Fibroblast of skin of right biceps (primary cell): ENCODE measurements around the gene LINGO3.

Experiments
- DNase-seq: peaks from one replicate; pipeline ENCODE4 v3.0.0-alpha.2; 2013

LINGO3 gene

DNA sequence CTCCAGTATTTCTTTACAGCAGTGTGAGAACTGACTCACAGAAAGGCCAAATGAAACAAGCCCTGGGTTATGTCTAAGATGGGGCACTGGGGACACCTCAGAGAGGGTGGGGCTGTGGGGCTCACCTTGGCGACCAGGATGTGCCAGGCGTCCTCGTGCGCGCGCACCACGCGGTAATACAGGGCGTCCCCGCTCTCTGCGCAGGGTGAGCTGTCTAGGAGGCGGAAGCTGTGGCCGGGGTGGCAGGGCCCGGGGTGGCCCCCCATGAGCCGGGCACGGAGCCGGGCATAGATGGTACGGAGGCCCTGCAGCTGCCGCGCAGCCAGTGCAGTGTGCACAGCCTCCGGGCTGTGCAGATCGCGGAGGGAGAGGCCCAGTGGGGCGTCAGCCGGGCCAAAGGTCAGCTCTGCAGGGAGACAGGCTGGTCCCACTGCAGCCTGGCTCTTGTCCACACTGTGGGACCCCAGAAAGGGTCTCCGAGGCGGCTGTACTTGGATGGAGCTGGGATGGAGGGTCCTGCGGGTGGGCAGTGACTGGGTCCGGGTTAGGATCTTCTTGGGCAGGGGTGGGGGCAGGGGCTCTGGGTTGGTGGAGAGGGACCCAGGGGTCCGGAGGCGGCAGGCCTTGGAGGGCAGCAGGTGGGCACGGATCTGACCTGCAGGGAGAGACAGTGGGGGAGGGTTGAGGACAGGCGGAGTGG, 29.3 kb downstream of the LINGO3 start:
- no peak for DNase-seq

DNA sequence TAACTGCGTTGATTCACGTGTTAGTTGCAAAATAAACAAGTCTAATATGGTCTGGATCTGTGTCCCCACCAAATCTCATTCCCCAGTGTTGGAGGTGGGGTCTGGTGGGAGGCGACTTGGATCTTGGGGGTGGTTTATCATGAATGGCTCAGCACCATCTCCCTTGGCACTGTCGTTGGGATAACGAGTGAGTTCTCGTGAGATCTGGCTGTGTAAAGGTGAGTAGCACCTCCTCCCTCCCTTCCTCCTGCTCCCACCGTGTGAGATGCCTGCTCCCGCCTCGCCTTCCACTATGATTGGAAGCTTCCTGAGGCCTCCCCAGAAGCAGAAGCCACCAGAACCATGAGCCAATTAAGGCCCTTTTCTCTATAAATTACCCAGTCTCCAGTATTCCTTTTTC, 30.8 kb downstream of the LINGO3 start:
- DNase-seq = no peak

DNA sequence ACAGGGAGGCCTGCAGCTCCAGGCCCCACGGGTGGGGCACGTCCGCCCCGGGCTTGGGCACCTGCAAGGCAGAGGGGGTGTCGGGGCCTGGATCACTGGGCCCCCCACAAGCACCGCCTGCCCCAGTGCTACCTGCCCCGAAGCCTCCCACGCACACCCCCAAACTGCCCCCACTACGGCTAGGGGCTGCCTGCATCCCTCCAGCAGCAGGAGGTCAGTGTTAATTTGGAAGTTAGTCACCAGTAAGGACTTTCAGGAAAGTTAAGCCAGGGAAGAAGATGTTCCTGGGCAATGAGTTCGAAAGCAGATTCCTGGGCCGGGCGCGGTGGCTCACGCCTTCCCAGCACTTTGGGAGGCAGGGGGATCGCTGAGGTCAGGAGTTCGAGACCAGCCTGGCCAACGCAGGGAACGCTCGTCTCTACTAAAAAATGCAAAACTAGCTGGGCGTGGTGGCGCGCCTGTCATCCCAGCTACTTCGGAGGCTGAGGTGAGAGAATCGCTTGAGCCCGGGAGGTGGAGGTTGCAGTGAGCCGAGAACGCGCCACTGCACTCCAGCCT, 31.4 kb downstream of the LINGO3 start:
- no peak for DNase-seq

DNA sequence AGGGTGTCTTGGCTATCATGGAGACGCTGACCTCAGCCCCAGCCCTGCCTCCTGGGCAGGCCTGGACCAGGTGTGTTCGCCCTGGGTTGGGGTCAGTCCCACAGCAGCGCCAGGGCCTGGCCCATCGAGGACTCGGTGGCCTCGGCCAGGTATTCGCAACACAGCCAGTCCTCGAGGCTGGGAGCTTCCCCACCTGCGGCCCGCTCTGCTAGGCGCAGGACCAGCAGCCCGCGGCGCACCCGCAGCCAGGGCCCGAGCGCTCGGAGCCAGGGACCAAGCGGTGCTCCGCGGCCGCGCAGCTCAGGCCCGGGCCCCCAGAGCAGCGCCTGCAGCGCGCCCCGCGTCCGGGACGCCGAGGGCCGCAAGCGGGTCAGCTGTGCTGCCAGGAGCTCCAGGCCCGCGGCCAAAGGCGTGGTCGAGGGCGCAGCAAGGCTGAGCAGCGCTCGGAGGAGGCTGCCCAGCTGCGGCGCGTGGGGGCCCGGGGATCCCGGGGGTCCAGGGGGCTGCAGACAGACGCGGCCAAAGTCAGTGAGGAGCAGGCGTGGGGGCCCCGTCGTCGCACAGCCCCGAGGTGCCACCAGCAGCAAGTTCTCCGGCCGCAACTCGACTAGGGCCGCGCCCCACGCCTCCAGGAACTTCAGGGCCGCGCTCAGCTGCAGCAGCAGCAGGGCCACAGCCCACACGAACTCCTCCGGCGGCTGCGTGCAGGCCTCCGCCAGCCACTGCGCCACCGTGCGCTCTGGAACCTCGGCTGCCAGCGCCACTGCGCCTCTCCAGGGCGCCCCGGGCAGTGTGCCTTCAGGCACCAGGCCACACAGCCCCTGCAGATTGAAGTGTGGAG, 32.1 kb downstream of the LINGO3 start:
- DNase-seq = no peak

DNA sequence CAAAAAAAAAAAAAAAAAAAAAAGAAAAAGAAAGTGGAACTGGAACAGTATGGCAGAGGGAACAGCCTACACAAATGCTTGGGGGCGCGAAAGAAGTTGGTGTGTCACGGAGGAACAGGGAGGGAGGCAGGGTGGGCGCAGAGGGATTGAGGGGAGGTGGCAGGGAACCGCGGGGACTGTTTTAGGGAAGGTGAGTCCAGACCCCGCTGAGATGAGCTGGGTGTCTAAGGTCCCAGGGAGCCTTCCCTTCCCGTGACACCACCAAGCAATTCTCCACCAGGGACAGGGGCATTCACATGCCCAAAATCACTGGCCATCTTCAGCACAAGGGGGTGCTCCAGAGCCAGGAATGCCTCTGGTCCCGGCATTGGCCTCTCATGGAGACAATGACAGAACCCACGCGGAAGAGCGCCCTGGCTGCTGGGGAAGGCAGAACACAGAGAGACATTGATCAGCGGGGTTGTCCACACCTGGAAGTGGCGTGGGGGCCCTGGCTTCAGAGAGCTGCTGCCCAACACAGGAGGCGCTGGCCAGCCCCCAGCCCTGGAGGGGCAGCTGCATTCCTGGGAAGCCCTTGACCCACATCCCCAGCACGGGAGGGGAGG, 32.9 kb downstream of the LINGO3 start:
- peak; percentile 73 for DNase-seq

DNA sequence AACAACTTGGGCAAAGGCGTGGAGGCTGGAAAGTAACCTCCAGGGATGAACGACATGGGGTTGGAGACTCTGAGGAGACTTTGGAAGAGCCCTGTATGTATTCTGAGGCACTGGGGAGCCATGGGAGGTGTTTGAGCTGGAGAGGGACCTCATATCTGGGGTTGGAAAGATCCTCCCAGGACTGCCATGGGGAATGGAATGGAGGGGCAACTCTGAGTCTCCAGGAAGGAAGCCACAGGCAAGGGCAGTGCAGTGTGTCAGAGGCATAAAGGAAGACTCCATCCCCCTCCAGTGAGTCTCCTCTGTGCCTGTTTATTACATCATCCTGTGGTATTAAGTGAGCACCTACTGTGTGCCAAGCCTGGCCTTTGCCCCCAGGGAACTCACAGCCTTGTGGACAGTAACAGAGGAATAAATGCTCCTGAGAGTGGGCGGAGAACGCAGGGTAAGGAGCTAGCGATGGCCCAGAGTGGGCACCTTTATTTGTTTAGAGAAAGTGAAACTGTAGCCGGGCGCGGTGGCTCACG, 33.7 kb downstream of the LINGO3 start:
- DNase-seq = no peak

DNA sequence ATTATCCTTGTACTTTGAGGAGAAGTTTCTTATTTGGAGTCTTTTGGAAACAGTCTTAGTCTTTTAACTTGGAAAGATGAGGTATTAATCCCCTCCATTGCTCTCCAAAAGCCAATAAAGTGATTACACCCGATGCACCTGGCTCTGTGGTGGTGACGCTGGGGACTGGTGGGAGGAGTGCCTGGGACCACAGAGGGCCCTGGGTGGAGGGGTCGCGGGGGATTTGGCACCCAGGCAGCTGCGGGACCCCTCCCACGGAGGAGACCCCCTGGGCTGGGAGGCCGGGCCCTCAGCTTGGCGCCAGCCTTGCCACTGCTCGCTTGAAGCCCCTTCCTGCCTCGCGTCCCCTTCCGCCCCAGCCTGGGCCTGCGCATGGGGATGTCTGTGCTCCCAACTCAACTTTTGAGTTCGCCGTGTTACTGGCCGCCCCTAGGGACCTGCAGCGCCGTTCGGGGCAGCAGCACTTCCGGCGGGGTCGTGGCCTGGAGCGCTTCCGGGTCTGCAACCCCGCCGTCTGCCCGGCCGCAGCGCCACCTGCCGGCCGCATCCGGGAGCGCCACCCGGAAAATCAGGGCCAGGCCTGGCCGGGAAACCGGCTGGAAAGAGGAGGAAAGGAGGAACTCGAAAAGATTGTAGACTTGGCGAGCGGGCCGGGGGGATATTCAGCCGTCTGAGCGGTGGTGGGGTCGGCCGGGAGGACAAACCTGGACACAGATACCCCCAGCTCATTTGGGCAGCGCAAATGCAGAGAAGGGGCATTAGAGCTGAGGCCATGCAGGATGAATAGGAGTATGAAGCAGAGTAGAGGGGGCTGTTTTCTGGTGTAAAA, 34.4 kb downstream of the LINGO3 start:
- DNase-seq = peak; percentile 80

DNA sequence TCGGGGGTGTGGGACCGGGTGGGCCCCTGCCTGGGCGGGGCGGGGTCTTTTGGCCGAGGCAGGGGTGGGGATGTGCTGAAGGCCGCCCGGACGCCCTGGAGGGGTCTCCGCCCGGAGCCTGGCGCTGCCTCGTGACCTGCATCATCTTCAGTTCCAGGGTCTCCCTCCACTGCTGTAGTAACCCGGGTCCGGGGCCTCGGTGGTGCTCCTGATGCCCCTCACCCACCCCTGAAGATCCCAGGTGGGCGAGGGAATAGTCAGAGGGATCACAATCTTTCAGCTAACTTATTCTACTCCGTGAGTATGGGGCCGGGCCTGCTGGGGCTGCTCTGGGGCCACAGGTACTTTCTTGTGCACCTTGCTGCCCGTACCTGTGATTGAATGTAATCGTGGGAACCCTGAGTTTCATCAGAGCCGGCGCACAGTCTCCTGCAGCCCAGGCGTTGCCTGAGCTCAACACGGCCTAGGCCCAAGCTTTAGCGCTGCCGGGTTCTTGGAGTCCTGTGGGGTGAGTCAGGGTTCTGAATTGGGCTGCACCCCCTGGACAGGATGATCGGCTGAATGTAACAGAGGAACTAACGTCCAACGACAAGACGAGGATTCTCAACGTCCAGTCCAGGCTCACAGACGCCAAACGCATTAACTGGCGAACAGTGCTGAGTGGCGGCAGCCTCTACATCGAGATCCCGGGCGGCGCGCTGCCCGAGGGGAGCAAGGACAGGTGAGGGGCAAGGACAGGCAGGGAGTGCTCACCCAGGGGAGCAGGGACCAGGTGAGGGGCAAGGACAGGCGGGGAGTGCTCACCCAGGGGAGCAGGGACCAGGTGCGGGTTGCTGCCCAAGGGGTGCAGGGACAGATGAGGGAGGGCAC, 36.5 kb downstream of the LINGO3 start:
- DNase-seq = peak; percentile 87

DNA sequence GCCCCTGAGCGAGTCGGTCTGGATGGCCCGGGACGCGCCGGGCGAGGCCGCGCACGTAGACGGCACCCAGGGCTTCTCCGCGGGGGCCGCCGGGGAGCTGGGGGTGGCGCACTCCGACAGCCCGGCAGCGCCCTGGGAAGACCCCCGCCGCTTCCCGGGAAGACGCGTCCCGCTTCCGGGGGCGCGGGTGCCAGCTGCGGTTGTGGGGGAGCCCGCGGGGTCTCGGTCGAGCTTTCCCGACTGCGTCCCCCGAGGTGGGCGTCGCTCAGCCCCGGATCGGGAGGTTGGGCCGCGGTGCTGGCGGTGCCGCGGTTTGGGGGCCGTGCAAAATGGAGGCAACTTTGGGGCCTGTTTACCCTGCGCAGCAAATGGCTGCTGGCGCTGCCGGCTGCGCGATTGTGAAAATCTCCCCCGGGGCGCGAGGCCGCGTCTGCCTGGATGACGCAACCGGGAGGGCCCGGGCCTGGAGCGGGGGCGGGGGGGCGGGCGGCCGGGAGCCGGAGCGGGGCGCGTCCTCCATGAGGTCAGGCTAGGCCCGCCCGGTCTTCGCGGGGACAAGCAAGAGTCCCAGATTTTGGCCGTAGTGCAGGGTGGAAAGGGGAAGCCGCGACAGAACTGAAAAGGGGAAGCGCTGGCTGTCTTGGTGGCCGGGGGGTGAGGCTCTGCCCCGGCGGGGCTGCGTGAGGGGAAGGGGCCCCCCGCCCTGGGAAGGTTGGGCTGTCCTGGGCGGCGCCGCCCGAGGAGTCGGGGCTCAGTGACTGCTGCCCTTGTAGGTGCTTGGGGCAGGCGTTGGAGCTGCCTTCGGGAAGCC, 37.3 kb downstream of the LINGO3 start:
- DNase-seq = peak; percentile 86

DNA sequence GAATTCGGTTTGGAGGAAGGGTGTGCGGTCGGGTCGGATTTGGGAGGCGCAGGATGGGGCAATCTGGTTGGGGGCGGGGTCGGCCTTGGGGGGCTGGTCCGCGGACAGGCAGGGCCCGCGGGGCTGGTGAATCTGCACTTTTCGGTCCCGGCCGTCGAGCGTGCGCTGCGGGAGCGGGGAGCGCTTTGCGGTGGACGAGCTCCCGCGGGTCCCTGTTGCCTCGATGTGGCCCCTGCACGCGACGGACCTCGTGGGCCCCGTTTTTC, 37.9 kb downstream of the LINGO3 start:
- DNase-seq = no peak

DNA sequence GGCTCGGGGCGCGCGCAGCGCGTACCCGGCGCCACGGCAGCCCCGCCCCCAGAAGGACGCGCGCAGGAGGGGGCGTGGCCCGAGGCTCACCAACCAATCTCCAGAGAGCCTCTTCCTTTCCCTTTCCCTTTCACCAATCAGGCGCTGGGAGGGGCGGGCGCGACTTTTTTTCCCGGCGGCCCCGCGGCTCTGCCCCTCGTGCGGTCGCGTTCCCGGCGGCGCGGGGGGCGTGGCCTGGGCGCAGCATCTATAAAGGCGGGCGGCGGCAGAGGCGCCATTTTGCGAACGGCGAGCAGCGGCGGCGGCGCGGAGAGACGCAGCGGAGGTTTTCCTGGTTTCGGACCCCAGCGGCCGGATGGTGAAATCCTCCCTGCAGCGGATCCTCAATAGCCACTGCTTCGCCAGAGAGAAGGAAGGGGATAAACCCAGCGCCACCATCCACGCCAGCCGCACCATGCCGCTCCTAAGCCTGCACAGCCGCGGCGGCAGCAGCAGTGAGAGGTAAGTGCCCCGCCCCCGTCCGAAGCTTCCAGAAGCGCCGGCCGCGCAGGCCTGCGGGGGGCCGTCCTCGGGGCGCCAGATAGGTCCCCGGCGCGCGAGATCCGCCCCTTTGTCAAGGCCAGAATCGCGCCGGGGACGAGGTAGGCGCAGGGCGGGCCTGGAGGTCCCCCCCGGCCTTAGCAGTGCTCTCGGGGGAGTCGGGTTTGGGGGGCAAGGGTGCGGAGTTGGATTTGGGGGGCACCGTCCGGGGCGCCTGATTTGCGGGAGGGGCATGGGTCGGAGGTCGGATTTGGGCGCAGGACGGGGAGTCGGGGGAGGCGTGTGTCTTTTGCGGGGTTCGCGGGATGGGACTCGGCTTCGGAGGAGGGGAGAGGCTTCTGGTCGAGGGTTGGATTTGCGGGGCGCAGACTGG, 38.5 kb downstream of the LINGO3 start:
- DNase-seq = peak; percentile 97

DNA sequence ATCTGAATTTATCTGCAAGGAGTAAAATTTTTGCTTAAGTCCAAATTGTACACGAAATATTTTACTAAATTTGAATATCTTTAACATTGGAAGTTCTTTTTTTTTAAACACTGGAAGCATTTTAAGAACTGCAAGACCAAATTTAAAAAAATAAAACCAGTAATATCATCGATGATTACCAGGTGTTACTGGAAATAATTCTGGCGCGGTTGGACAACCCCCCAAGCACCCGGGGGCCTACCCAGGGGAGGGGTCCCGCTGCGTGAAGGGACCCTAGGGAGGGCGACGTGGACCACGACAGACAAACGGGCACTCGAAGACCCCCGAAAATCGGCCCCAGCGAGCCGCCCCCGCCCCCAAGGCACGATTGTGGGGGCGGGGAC, 39.1 kb downstream of the LINGO3 start:
- no peak for DNase-seq

DNA sequence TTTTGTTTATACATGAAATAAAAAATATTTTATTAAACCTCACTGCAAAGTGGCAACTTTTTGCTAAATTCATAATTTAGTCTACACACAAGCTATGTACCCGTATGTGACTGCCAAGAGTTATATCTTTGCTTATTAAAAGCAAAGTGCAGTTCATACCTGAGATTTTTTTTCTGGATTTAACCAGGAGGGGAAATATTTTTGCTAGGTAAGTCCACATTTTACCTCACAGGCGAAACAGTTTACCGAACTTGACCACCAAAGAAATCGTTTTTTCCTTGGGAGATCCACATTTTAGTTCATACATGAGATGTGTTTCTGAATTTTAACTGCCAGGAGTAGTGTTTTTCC, 39.5 kb downstream of the LINGO3 start:
- no peak for DNase-seq

DNA sequence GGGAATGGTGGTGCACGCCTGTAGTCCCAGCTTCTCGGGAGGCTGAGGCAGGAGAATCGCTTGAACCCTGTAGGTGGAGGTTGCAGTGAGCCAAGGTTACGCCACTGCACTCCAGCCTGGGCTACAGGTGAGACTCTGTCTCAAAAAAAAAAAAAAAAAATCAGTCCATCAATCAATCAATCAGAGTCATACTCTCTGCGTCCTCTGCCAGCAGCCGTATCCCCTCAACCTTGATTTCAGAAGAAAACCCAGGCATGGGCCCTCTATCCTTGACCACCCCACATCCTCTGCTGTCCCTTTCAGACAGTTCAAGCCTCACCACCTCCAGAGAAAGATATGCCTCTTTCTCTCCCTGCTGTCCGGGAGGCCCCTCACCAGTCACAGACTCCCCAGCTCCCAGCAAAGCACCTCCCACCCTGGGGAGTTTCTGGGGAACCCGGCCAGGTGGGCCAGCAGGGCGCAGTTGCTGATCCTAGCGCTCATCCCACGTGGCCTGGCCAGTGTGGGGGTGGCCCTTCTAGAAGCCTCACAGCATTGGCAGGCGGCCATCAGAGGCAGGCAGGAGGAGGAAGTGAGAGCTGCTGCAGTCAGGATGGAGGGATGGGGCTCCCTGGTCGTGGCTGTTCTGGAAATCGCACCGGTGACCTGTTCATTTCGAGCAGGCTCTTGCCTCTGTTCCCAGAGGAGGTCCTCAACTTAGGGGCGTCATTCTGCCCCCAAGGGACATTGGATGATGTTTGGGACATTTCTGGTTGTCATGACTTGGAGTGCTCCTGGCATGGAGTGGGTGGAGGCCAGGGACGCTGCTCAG, 41.6 kb downstream of the LINGO3 start:
- DNase-seq = peak; percentile 84

DNA sequence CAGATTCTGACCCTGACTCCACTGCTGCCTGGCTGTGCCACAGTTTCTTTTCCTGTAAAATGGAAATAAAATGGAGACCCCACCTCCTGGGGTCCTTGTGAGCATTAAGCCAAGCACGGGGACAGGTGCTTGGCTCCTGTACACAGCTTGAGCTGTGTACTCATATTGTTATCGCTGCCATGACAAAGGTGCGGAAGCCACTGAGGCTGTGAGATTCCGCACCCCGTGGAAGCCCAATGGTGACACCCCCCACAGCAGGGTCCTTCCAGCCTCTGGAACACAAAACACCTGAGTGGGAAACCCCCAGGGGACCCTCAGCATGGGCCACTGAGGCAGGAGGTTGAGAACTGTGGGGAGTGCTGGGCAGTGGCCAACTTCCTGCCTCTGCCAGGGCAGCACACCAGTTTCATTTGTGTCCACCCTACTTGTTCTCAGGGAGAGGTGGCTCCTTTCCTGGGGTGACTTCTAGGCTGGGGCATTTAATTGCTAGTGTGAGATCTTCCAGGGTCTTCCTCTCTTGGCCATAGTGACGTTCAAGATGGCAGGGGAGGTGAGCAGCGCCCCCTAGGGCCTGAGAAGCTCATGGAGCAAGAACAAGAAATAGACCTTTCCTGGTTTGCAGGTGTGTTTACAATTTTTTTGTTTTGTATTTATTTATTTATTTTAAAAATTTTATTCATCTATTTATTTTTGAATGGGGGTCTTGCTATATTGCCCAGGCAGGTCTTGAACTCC, 46.3 kb downstream of the LINGO3 start:
- DNase-seq = no peak

DNA sequence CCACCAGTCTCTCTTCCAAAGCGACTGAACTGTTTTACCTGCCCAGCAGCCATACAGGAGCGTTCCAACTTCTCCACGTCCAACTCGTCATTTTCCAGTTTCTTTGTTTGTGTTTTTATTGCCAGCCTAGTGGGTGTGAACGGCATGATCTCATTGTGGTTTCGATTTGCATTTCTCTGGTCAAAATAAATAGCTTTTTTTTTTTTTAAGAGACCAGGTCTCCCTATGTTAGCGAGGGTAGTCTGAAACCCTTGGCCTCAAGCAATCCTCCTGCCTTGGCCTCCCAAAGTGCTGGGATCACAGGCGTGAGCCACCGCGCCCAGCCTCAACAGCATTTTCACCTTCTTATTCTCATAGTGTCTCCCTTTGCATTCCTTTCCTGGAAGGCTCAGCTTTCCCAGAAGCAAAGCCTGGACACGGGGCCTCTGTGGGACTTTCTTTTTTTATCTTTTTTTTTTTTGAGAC, 47.6 kb downstream of the LINGO3 start:
- DNase-seq = no peak

DNA sequence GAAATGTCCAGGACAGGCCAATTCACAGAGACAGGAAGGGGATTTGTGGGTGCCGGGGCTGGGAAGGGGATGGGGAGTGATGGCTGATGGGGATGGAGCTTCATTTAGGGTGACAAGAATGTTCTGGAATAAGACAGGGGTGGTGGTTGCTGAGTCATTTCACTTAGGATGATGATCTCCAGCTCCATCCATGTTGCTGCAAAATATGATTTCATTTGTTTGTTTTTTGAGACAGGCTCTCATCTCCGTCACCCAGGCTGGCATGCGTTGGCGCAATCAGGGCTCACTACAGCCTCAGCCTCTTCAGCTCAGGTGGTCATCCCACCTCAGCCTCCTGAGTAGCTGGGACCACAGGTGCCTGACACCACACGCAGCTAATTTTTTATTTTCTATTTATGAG, 48.6 kb downstream of the LINGO3 start:
- DNase-seq = no peak
